GM23338 (cell line): ENCODE results near the gene PTPRA. TPM values are rescaled to one million over a fixed set of nuclear protein-coding genes. Genes with fewer than 3 reads are reported as not detected.
A peak's percentile ranks its signal among the peaks of the same experiment; 100 is the strongest.

Experiments used
- ATAC-seq: fragments of 200-7000 bp; cut with Tn5 transposase; 3 replicates; pipeline ENCODE4 v1.9.1; 2020
- DNase-seq: peaks from one replicate; pipeline ENCODE4 v3.0.0-alpha.2; 2015; ENCODE audit warnings: low spot score
- H2AFZ ChIP-seq: fragments of 200-600 bp; sonication (generic); 2 replicates; pipeline ENCODE4 v1.8.0; 2016; ENCODE audit warnings: antibody characterized with exemption, mild to moderate bottlenecking, moderate library complexity
- H3F3A ChIP-seq: fragments of 200-600 bp; sonication (generic); replicated peaks from 2 replicates; pipeline ENCODE4 v1.8.0; 2017; ENCODE audit warnings: antibody characterized with exemption, mixed run types, low read depth
- H3K27ac ChIP-seq: fragments of 200-600 bp; sonication (generic); 2 replicates; pipeline ENCODE4 v1.6.1; 2016; ENCODE audit warnings: low read depth
- H3K27me3 ChIP-seq: fragments of 200-600 bp; sonication (generic); 2 replicates; pipeline ENCODE4 v1.8.0; 2016; ENCODE audit warnings: mild to moderate bottlenecking, mixed run types, moderate library complexity; ENCODE audit not compliant: insufficient read depth
- H3K36me3 ChIP-seq: fragments of 200-600 bp; sonication (generic); 2 replicates; pipeline ENCODE4 v1.8.0; 2016; ENCODE audit warnings: mild to moderate bottlenecking; ENCODE audit not compliant: insufficient read depth
- H3K4me1 ChIP-seq: fragments of 200-600 bp; sonication (generic); 2 replicates; pipeline ENCODE4 v1.8.0; 2016; ENCODE audit warnings: mild to moderate bottlenecking, moderate library complexity; ENCODE audit not compliant: insufficient read depth
- H3K4me2 ChIP-seq: fragments of 200-600 bp; sonication (generic); 2 replicates; pipeline ENCODE4 v1.7.1; 2017; ENCODE audit warnings: mixed run types
- H3K4me3 ChIP-seq: fragments of 200-600 bp; sonication (generic); 2 replicates; pipeline ENCODE4 v1.6.1; 2016; ENCODE audit warnings: mixed run types
- H3K79me2 ChIP-seq: fragments of 200-600 bp; sonication (generic); replicated peaks from 2 replicates; pipeline ENCODE4 v1.8.0; 2017; ENCODE audit warnings: mild to moderate bottlenecking; ENCODE audit not compliant: insufficient read depth
- H3K9me2 ChIP-seq: fragments of 200-600 bp; sonication (generic); 2 replicates; pipeline ENCODE4 v1.8.0; 2017; ENCODE audit not compliant: insufficient read depth
- H4K20me1 ChIP-seq: fragments of 200-600 bp; sonication (generic); replicated peaks from 2 replicates; pipeline ENCODE4 v1.8.0; 2017; ENCODE audit warnings: mild to moderate bottlenecking; ENCODE audit not compliant: insufficient read depth
- H3K27ac Mint-ChIP-seq: 2 replicates; pipeline ENCODE4 v1.8.0; 2020; ENCODE audit warnings: inconsistent platforms, mild to moderate bottlenecking, moderate library complexity, mixed read lengths
- H3K27me3 Mint-ChIP-seq: 3 replicates; pipeline ENCODE4 v1.8.0; 2022; ENCODE audit warnings: low read depth, mild to moderate bottlenecking, moderate library complexity, mixed read lengths, inconsistent platforms; ENCODE audit not compliant: insufficient read depth, poor library complexity
- H3K36me3 Mint-ChIP-seq: 3 replicates; pipeline ENCODE4 v1.8.0; 2021; ENCODE audit warnings: low read depth, mild to moderate bottlenecking, inconsistent platforms, moderate library complexity, mixed read lengths
- H3K4me1 Mint-ChIP-seq: 3 replicates; pipeline ENCODE4 v1.8.0; 2020; ENCODE audit warnings: mild to moderate bottlenecking, inconsistent platforms, mixed read lengths
- H3K4me3 Mint-ChIP-seq: 3 replicates; pipeline ENCODE4 v1.8.0; 2021; ENCODE audit warnings: moderate library complexity, mild to moderate bottlenecking, inconsistent platforms, mixed read lengths
- H3K9me3 Mint-ChIP-seq: 3 replicates; pipeline ENCODE4 v1.8.0; 2020; ENCODE audit warnings: moderate library complexity, mild to moderate bottlenecking, inconsistent platforms, mixed read lengths
- CREB1 ChIP-seq: fragments of 250-450 bp; sonication (Bioruptor Pico); IDR thresholded peaks from 2 replicates; pipeline ENCODE4 v1.5.0; 2020; ENCODE audit warnings: low read depth, mild to moderate bottlenecking, moderate library complexity
- ETS1 ChIP-seq: IDR thresholded peaks from 2 replicates; pipeline ENCODE4 v1.6.1; 2016; ENCODE audit warnings: antibody characterized with exemption
- EZH2 ChIP-seq: fragments of 200-600 bp; sonication (generic); IDR thresholded peaks from one replicate; pipeline ENCODE4 v1.8.0; 2017; ENCODE audit warnings: antibody characterized with exemption, mild to moderate bottlenecking, low read depth; ENCODE audit not compliant: unreplicated experiment
- EZH2phosphoT487 ChIP-seq: fragments of 200-600 bp; sonication (generic); IDR thresholded peaks from one replicate; pipeline ENCODE4 v1.8.1; 2018; ENCODE audit warnings: antibody characterized with exemption; ENCODE audit not compliant: unreplicated experiment
- JUNB ChIP-seq: IDR thresholded peaks from one replicate; pipeline ENCODE4 v1.6.1; 2016; ENCODE audit warnings: antibody characterized with exemption; ENCODE audit not compliant: unreplicated experiment
- NANOG ChIP-seq: IDR thresholded peaks from 2 replicates; pipeline ENCODE4 v1.6.1; 2016; ENCODE audit warnings: antibody characterized with exemption, borderline replicate concordance
- POLR2AphosphoS5 ChIP-seq: IDR thresholded peaks from 2 replicates; pipeline ENCODE4 v1.6.1; 2016; ENCODE audit warnings: antibody characterized with exemption, low read depth
- STAT1 ChIP-seq: IDR thresholded peaks from one replicate; pipeline ENCODE4 v1.6.1; 2016; ENCODE audit warnings: antibody characterized with exemption; ENCODE audit not compliant: unreplicated experiment
- ZNF114 ChIP-seq: fragments of 250-450 bp; sonication (Bioruptor Pico); IDR thresholded peaks from 2 replicates; pipeline ENCODE4 v1.5.0; 2020; ENCODE audit warnings: mild to moderate bottlenecking, moderate library complexity
- ZNF331 ChIP-seq: fragments of 250-450 bp; sonication (Bioruptor Pico); IDR thresholded peaks from 2 replicates; pipeline ENCODE4 v1.5.0; 2020; ENCODE audit warnings: low read depth, mild to moderate bottlenecking, moderate library complexity
- polyA plus RNA-seq: library from polyadenylated mRNA; unstranded; fragments of >200 nt; fragmentation: Nextera tagmentation; extraction: Ambion mirVana; gene quantifications from 2 replicates; pipeline ENCODE4 v1.2.1, GENCODE V29; 2016
- total RNA-seq: library from RNA; depleted of rRNA; stranded (reverse); fragments of >200 nt; shearing (Covaris generic); gene quantifications from 2 replicates; pipeline ENCODE4 v1.2.3, GENCODE V29; 2014
- TF ChIP-seq, protein P1 (sequence below): fragments of 250-450 bp; sonication (Bioruptor Pico); IDR thresholded peaks from 2 replicates; pipeline ENCODE4 v1.5.0; 2020; ENCODE audit warnings: mild to moderate bottlenecking, moderate library complexity
- TF ChIP-seq, protein P2 (sequence below), 2 experiments: fragments of 200-600 bp in 1 of 2; sonication (generic) in 1 of 2; conservative IDR thresholded peaks; 2 replicates each; pipeline versions ENCODE4 v1.5.1 to v1.6.1; 2016 to 2017; ENCODE audit warnings: antibody characterized with exemption in 2 of 2, low read depth in 2 of 2, mild to moderate bottlenecking in 2 of 2, moderate library complexity in 1 of 2
- TF ChIP-seq, protein P3 (sequence below): IDR thresholded peaks from one replicate; pipeline ENCODE4 v1.6.1; 2018; ENCODE audit warnings: antibody characterized with exemption; ENCODE audit not compliant: unreplicated experiment

Gene PTPRA
- total and polyA plus RNA-seq, 2 experiments from 2014 or later: 37.8 to 39.3 TPM

- peak; percentile 73 for DNase-seq
- peaks cover 19% of the 10 kb centered on the region for H3K4me1 Mint-ChIP-seq
- Histone ChIP-seq H3K27ac (no peak overlapping the region), H3K4me3 (peak overlapping the region; percentile 94), H3K9me2 (peaks cover 4% of the 10 kb centered on the region; the same call in 1 of the 2 replicates), H3K79me2 (peaks cover 11% of the 10 kb centered on the region), H3K4me1 (peaks cover 18% of the 10 kb centered on the region), H3K36me3 (peaks cover 18% of the 10 kb centered on the region; the same call in 1 of the 2 replicates), H3F3A (peaks cover 11% of the 10 kb centered on the region; the same call in 1 of the 2 replicates), H3K27me3 (no peaks in the 10 kb centered on the region), H2AFZ (peak overlapping the region; percentile 83; the same call in 1 of the 2 replicates), H4K20me1 (peaks cover 10% of the 10 kb centered on the region), H3K4me2 (peak overlapping the region; percentile 96)
- TF ChIP-seq NANOG (no peak), JUNB (no peak), EZH2phosphoT487 (no peak), ZNF331 (CRISPR knock-in tag) (no peak), CREB1 (CRISPR knock-in tag) (no peak), STAT1 (no peak), EZH2 (no peak), POLR2AphosphoS5 (no peak), ZNF114 (CRISPR knock-in tag) (no peak), ETS1 (no peak)
- TF ChIP-seq, protein P1, sequence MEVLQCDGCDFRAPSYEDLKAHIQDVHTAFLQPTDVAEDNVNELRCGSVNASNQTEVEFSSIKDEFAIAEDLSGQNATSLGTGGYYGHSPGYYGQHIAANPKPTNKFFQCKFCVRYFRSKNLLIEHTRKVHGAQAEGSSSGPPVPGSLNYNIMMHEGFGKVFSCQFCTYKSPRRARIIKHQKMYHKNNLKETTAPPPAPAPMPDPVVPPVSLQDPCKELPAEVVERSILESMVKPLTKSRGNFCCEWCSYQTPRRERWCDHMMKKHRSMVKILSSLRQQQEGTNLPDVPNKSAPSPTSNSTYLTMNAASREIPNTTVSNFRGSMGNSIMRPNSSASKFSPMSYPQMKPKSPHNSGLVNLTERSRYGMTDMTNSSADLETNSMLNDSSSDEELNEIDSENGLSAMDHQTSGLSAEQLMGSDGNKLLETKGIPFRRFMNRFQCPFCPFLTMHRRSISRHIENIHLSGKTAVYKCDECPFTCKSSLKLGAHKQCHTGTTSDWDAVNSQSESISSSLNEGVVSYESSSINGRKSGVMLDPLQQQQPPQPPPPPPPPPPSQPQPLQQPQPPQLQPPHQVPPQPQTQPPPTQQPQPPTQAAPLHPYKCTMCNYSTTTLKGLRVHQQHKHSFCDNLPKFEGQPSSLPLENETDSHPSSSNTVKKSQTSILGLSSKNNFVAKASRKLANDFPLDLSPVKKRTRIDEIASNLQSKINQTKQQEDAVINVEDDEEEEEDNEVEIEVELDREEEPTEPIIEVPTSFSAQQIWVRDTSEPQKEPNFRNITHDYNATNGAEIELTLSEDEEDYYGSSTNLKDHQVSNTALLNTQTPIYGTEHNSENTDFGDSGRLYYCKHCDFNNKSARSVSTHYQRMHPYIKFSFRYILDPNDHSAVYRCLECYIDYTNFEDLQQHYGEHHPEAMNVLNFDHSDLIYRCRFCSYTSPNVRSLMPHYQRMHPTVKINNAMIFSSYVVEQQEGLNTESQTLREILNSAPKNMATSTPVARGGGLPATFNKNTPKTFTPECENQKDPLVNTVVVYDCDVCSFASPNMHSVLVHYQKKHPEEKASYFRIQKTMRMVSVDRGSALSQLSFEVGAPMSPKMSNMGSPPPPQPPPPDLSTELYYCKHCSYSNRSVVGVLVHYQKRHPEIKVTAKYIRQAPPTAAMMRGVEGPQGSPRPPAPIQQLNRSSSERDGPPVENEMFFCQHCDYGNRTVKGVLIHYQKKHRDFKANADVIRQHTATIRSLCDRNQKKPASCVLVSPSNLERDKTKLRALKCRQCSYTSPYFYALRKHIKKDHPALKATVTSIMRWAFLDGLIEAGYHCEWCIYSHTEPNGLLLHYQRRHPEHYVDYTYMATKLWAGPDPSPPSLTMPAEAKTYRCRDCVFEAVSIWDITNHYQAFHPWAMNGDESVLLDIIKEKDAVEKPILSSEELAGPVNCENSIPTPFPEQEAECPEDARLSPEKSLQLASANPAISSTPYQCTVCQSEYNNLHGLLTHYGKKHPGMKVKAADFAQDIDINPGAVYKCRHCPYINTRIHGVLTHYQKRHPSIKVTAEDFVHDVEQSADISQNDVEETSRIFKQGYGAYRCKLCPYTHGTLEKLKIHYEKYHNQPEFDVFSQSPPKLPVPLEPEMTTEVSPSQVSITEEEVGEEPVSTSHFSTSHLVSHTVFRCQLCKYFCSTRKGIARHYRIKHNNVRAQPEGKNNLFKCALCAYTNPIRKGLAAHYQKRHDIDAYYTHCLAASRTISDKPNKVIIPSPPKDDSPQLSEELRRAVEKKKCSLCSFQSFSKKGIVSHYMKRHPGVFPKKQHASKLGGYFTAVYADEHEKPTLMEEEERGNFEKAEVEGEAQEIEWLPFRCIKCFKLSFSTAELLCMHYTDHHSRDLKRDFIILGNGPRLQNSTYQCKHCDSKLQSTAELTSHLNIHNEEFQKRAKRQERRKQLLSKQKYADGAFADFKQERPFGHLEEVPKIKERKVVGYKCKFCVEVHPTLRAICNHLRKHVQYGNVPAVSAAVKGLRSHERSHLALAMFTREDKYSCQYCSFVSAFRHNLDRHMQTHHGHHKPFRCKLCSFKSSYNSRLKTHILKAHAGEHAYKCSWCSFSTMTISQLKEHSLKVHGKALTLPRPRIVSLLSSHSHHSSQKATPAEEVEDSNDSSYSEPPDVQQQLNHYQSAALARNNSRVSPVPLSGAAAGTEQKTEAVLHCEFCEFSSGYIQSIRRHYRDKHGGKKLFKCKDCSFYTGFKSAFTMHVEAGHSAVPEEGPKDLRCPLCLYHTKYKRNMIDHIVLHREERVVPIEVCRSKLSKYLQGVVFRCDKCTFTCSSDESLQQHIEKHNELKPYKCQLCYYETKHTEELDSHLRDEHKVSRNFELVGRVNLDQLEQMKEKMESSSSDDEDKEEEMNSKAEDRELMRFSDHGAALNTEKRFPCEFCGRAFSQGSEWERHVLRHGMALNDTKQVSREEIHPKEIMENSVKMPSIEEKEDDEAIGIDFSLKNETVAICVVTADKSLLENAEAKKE: no peak
- TF ChIP-seq, protein P2, sequence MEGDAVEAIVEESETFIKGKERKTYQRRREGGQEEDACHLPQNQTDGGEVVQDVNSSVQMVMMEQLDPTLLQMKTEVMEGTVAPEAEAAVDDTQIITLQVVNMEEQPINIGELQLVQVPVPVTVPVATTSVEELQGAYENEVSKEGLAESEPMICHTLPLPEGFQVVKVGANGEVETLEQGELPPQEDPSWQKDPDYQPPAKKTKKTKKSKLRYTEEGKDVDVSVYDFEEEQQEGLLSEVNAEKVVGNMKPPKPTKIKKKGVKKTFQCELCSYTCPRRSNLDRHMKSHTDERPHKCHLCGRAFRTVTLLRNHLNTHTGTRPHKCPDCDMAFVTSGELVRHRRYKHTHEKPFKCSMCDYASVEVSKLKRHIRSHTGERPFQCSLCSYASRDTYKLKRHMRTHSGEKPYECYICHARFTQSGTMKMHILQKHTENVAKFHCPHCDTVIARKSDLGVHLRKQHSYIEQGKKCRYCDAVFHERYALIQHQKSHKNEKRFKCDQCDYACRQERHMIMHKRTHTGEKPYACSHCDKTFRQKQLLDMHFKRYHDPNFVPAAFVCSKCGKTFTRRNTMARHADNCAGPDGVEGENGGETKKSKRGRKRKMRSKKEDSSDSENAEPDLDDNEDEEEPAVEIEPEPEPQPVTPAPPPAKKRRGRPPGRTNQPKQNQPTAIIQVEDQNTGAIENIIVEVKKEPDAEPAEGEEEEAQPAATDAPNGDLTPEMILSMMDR (conservative IDR thresholded peaks at IDR 0.05; ENCODE audit: low read depth in 2 of 2): no peak
- TF ChIP-seq, protein P3, sequence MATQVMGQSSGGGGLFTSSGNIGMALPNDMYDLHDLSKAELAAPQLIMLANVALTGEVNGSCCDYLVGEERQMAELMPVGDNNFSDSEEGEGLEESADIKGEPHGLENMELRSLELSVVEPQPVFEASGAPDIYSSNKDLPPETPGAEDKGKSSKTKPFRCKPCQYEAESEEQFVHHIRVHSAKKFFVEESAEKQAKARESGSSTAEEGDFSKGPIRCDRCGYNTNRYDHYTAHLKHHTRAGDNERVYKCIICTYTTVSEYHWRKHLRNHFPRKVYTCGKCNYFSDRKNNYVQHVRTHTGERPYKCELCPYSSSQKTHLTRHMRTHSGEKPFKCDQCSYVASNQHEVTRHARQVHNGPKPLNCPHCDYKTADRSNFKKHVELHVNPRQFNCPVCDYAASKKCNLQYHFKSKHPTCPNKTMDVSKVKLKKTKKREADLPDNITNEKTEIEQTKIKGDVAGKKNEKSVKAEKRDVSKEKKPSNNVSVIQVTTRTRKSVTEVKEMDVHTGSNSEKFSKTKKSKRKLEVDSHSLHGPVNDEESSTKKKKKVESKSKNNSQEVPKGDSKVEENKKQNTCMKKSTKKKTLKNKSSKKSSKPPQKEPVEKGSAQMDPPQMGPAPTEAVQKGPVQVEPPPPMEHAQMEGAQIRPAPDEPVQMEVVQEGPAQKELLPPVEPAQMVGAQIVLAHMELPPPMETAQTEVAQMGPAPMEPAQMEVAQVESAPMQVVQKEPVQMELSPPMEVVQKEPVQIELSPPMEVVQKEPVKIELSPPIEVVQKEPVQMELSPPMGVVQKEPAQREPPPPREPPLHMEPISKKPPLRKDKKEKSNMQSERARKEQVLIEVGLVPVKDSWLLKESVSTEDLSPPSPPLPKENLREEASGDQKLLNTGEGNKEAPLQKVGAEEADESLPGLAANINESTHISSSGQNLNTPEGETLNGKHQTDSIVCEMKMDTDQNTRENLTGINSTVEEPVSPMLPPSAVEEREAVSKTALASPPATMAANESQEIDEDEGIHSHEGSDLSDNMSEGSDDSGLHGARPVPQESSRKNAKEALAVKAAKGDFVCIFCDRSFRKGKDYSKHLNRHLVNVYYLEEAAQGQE: no peak
- peaks cover 40% of the 10 kb centered on the region for H3K36me3 Mint-ChIP-seq
- peaks cover 14% of the 10 kb centered on the region for H3K27me3 Mint-ChIP-seq
- H3K27ac Mint-ChIP-seq: peak overlapping the region; percentile 61; the same call in 1 of the 2 replicates
- ATAC-seq: peak; percentile 25
- H3K9me3 Mint-ChIP-seq: no peaks in the 10 kb centered on the region
- peak overlapping the region; percentile 85 for H3K4me3 Mint-ChIP-seq
These were observed 173.6 kb downstream of the PTPRA start for GRCh38 chr20:3046677-3047462.
